ENCODE data around the gene HOXA13. TPM values are rescaled to one million over a fixed set of nuclear protein-coding genes. Genes with fewer than 3 reads are reported as not detected.
A peak's percentile ranks its signal among the peaks of the same experiment; 100 is the strongest.

The HOXA13 gene
- polyA plus RNA-seq, 1 donor (not counting 4 experiments of a cell fraction or from before 2014, with no cell fraction given): not detected

- H3K9me3 ChIP-seq (ENCODE audit: control insufficient read depth, low read depth, low read length): no peaks in the 10 kb centered on the region
- H3K4me2 ChIP-seq (ENCODE audit: control insufficient read depth, extremely low read depth, insufficient read depth, low read depth, low read length): peak within 1 kb of the TSS; percentile 98
- TF ChIP-seq, protein P1, sequence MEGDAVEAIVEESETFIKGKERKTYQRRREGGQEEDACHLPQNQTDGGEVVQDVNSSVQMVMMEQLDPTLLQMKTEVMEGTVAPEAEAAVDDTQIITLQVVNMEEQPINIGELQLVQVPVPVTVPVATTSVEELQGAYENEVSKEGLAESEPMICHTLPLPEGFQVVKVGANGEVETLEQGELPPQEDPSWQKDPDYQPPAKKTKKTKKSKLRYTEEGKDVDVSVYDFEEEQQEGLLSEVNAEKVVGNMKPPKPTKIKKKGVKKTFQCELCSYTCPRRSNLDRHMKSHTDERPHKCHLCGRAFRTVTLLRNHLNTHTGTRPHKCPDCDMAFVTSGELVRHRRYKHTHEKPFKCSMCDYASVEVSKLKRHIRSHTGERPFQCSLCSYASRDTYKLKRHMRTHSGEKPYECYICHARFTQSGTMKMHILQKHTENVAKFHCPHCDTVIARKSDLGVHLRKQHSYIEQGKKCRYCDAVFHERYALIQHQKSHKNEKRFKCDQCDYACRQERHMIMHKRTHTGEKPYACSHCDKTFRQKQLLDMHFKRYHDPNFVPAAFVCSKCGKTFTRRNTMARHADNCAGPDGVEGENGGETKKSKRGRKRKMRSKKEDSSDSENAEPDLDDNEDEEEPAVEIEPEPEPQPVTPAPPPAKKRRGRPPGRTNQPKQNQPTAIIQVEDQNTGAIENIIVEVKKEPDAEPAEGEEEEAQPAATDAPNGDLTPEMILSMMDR (optimal IDR thresholded peaks at IDR 0.05 in 1 of 3, IDR thresholded peaks at IDR 0.05 in 1 of 3, conservative IDR thresholded peaks at IDR 0.05 in 1 of 3; ENCODE audit: extremely low read depth in 1 of 3, insufficient read depth in 2 of 3, low read length in 3 of 3): no peak
- TF ChIP-seq EZH2 (IDR thresholded peaks at IDR 0.05; ENCODE audit: low read length): no peak
- peak within 1 kb of the TSS; percentile 93 for H3K9ac ChIP-seq (ENCODE audit: control insufficient read depth, extremely low read depth, insufficient read depth, low read length)
- peak within 1 kb of the TSS; percentile 46 for H2AFZ ChIP-seq (ENCODE audit: control insufficient read depth, low read length)
- peaks cover 90% of the 10 kb centered on the region for H3K79me2 ChIP-seq (ENCODE audit: control insufficient read depth, insufficient read depth, low read length)
- no peaks in the 10 kb centered on the region for H4K20me1 ChIP-seq (ENCODE audit: control insufficient read depth, extremely low read depth, insufficient read depth, low read length)
- peaks cover 52% of the 10 kb centered on the region for H3K4me1 ChIP-seq (ENCODE audit: control insufficient read depth, extremely low read depth, insufficient read depth, low read length)
- no peak for DNase-seq (ENCODE audit: low read depth, low spot score)
- FAIRE-seq: no peak
- peaks cover 0 to 7% of the 10 kb centered on the region in 2 experiments for H3K36me3 ChIP-seq (ENCODE audit: control insufficient read depth in 2 of 2, extremely low read depth in 1 of 2, insufficient read depth in 2 of 2, low read length in 2 of 2)
- H3K27me3 ChIP-seq (ENCODE audit: control insufficient read depth, extremely low read depth, insufficient read depth, low read length): no peaks in the 10 kb centered on the region
- dilution Hi-C loops (cut with MboI; ENCODE audit: extremely low pct_ligation_motif_present, low sequenced_read_pairs): no loop called here
- H3K4me3 ChIP-seq (ENCODE audit: control insufficient read depth in 2 of 3, extremely low read depth in 1 of 3, insufficient read depth in 2 of 3, low read depth in 1 of 3, low read length in 3 of 3): peak within 1 kb of the TSS; percentile 60 to 83 (median 74)
- H3K9me1 ChIP-seq (ENCODE audit: control insufficient read depth, extremely low read depth, insufficient read depth, low read length): no peaks in the 10 kb centered on the region
- peak within 1 kb of the TSS; percentile 87 for H3K27ac ChIP-seq (ENCODE audit: control insufficient read depth, insufficient read depth, low read length)
Measured at GRCh38 chr7:27147199-27148030, 52.5 kb downstream of the HOXA13 start, which contains the start of gene HOXA6. Gene HOXA6 (minus strand): TSS chr7:27147774. CDS start chr7:27147749, 25 bp downstream.

- H3K27ac ChIP-seq (ENCODE audit: control insufficient read depth, insufficient read depth, low read length): peak overlapping the region; percentile 87
- DNase-seq (ENCODE audit: low read depth, low spot score) (no peak), FAIRE-seq (no peak)
- H3K79me2 ChIP-seq (ENCODE audit: control insufficient read depth, insufficient read depth, low read length): peaks cover 91% of the 10 kb centered on the region
- H3K9ac ChIP-seq (ENCODE audit: control insufficient read depth, extremely low read depth, insufficient read depth, low read length): peak overlapping the region; percentile 93
- H3K27me3 ChIP-seq (ENCODE audit: control insufficient read depth, extremely low read depth, insufficient read depth, low read length): no peaks in the 10 kb centered on the region
- H2AFZ ChIP-seq (ENCODE audit: control insufficient read depth, low read length): no peak overlapping the region
- dilution Hi-C loops (cut with MboI; ENCODE audit: extremely low pct_ligation_motif_present, low sequenced_read_pairs): no loop called here
- peak overlapping the region in 2 of 3 experiments; percentile 62 to 74 for H3K4me3 ChIP-seq (ENCODE audit: control insufficient read depth in 2 of 3, extremely low read depth in 1 of 3, insufficient read depth in 2 of 3, low read depth in 1 of 3, low read length in 3 of 3)
- no peaks in the 10 kb centered on the region for H4K20me1 ChIP-seq (ENCODE audit: control insufficient read depth, extremely low read depth, insufficient read depth, low read length)
- peaks cover 47% of the 10 kb centered on the region for H3K4me1 ChIP-seq (ENCODE audit: control insufficient read depth, extremely low read depth, insufficient read depth, low read length)
- peaks cover 0 to 7% of the 10 kb centered on the region in 2 experiments for H3K36me3 ChIP-seq (ENCODE audit: control insufficient read depth in 2 of 2, extremely low read depth in 1 of 2, insufficient read depth in 2 of 2, low read length in 2 of 2)
- no peaks in the 10 kb centered on the region for H3K9me3 ChIP-seq (ENCODE audit: control insufficient read depth, low read depth, low read length)
- H3K4me2 ChIP-seq (ENCODE audit: control insufficient read depth, extremely low read depth, insufficient read depth, low read depth, low read length): peak overlapping the region; percentile 94
- TF ChIP-seq, protein P1 (optimal IDR thresholded peaks at IDR 0.05 in 1 of 3, IDR thresholded peaks at IDR 0.05 in 1 of 3, conservative IDR thresholded peaks at IDR 0.05 in 1 of 3; ENCODE audit: extremely low read depth in 1 of 3, insufficient read depth in 2 of 3, low read length in 3 of 3): no peak
- TF ChIP-seq EZH2 (IDR thresholded peaks at IDR 0.05; ENCODE audit: low read length): no peak
- H3K9me1 ChIP-seq (ENCODE audit: control insufficient read depth, extremely low read depth, insufficient read depth, low read length): no peaks in the 10 kb centered on the region
Measured at GRCh38 chr7:27146491-27147198, 53.2 kb downstream of the HOXA13 start.

Data from keratinocyte (primary cell).